ENCODE measurements around the gene PTBP3. TPM values are rescaled to one million over a fixed set of nuclear protein-coding genes. Genes with fewer than 3 reads are reported as not detected.

PTBP3 gene
- polyA plus RNA-seq, 3 donors, result 33.6 to 68.3 (median 51.4) TPM

- no peaks in the 10 kb centered on the region for H3K9me3 ChIP-seq (replicated peaks in 1 of 2; ENCODE audit: control insufficient read depth in 1 of 2, insufficient read depth in 1 of 2, low read length in 2 of 2)
- WGBS (ENCODE audit: insufficient coverage), result 100% methylated on average over 2 of the region's 3 CpGs
- no peak overlapping the region for H3K9ac ChIP-seq (ENCODE audit: insufficient read depth, low read length, poor library complexity, severe bottlenecking)
- Mint-ChIP-seq H3K27ac (no peak overlapping the region), H3K27me3 (ENCODE audit: low read depth in 3 of 3) (peaks cover 0 to 10% (median 4%) of the 10 kb centered on the region in 3 donors), H3K4me3 (no peak overlapping the region), H3K9me3 (peaks cover 0 to 5% (median 0%) of the 10 kb centered on the region in 7 donors), H3K36me3 (no peaks in the 10 kb centered on the region), H3K4me1 (peaks cover 22% of the 10 kb centered on the region)
- intact Hi-C loops (cut with micrococcal nuclease), result loop anchor here in 1 of 2 donors (10.0 kb wide), 1 partner anchor 56 kb away; no protein-coding TSS in a partner anchor
- peaks cover 7 to 10% of the 10 kb centered on the region in 2 donors for H3K4me1 ChIP-seq (ENCODE audit: control insufficient read depth in 1 of 2, insufficient read depth in 2 of 2, low read length in 2 of 2)
- no peaks in the 10 kb centered on the region for H4K20me1 ChIP-seq (ENCODE audit: insufficient read depth, low read length)
- H3K4me2 ChIP-seq (replicated peaks; ENCODE audit: extremely low read depth, low read length, poor library complexity, severe bottlenecking), result no peak overlapping the region
- TF ChIP-seq CTCF (IDR thresholded peaks at IDR 0.05), result no peak
- no peak for DNase-seq
- no peak overlapping the region for H3K27ac ChIP-seq (ENCODE audit: low read depth in 1 of 2, low read length in 2 of 2)
- no peaks in the 10 kb centered on the region for H3K79me2 ChIP-seq (ENCODE audit: insufficient read depth, low read length)
- H3K36me3 ChIP-seq (replicated peaks in 1 of 2; ENCODE audit: control insufficient read depth in 1 of 2, insufficient read depth in 2 of 2, low read length in 2 of 2), result no peaks in the 10 kb centered on the region
- H3K27me3 ChIP-seq (ENCODE audit: control insufficient read depth in 2 of 2, insufficient read depth in 2 of 2, low read length in 2 of 2), result no peaks in the 10 kb centered on the region
- no peak overlapping the region for H3K4me3 ChIP-seq (replicated peaks in 1 of 3; ENCODE audit: low read depth in 2 of 3, low read length in 3 of 3)
- H2AFZ ChIP-seq (ENCODE audit: insufficient read depth, low read depth, low read length, poor library complexity, severe bottlenecking), result no peak overlapping the region
These were observed 17.8 kb upstream of the PTBP3 start for GRCh38 chr9:112351184-112351583.

- peak in 1 of 3 donors; percentile 32 for DNase-seq
- H3K79me2 ChIP-seq (ENCODE audit: insufficient read depth, low read length), result no peaks in the 10 kb centered on the region
- Mint-ChIP-seq H3K36me3 (no peaks in the 10 kb centered on the region), H3K9me3 (peaks cover 5 to 16% (median 10%) of the 10 kb centered on the region in 7 donors), H3K4me1 (peaks cover 12% of the 10 kb centered on the region), H3K27me3 (ENCODE audit: low read depth in 3 of 3) (peaks cover 0 to 9% (median 4%) of the 10 kb centered on the region in 3 donors), H3K4me3 (peak overlapping the region; percentile 82 to 86), H3K27ac (peak overlapping the region in 1 of 7 donors; percentile 28)
- no peak for TF ChIP-seq CTCF (IDR thresholded peaks at IDR 0.05)
- H2AFZ ChIP-seq (ENCODE audit: insufficient read depth, low read depth, low read length, poor library complexity, severe bottlenecking), result peak overlapping the region; percentile 80
- H3K27ac ChIP-seq (ENCODE audit: low read depth in 1 of 2, low read length in 2 of 2), result no peak overlapping the region
- no peaks in the 10 kb centered on the region for H3K27me3 ChIP-seq (ENCODE audit: control insufficient read depth in 2 of 2, insufficient read depth in 2 of 2, low read length in 2 of 2)
- intact Hi-C loops (cut with micrococcal nuclease), result no loop called here
- H4K20me1 ChIP-seq (ENCODE audit: insufficient read depth, low read length), result no peaks in the 10 kb centered on the region
- H3K9me3 ChIP-seq (replicated peaks in 1 of 2; ENCODE audit: control insufficient read depth in 1 of 2, insufficient read depth in 1 of 2, low read length in 2 of 2), result peaks cover 0 to 13% of the 10 kb centered on the region in 2 donors
- H3K4me1 ChIP-seq (ENCODE audit: control insufficient read depth in 1 of 2, insufficient read depth in 2 of 2, low read length in 2 of 2), result peaks cover 3 to 10% of the 10 kb centered on the region in 2 donors
- no peak overlapping the region for H3K9ac ChIP-seq (ENCODE audit: insufficient read depth, low read length, poor library complexity, severe bottlenecking)
- peak overlapping the region; percentile 87 for H3K4me2 ChIP-seq (replicated peaks; ENCODE audit: extremely low read depth, low read length, poor library complexity, severe bottlenecking)
- peak overlapping the region in 1 of 3 experiments; percentile 78 for H3K4me3 ChIP-seq (replicated peaks in 1 of 3; ENCODE audit: low read depth in 2 of 3, low read length in 3 of 3)
- WGBS (ENCODE audit: insufficient coverage), result no CpG with 5 or more reads among the region's 4 CpGs
- H3K36me3 ChIP-seq (replicated peaks in 1 of 2; ENCODE audit: control insufficient read depth in 1 of 2, insufficient read depth in 2 of 2, low read length in 2 of 2), result no peaks in the 10 kb centered on the region
These were observed 15.6 kb upstream of the PTBP3 start for GRCh38 chr9:112349008-112349333.

Data from CD14-positive monocyte (primary cell).